ENCODE results near the gene SULT4A1.

The SULT4A1 gene

GRCh38 chr22:43860126-43860525 is 2.2 kb downstream of the SULT4A1 start:
- no peak for DNase-seq (ENCODE audit: low read depth)

GRCh38 chr22:43859621-43860020 is 2.7 kb downstream of the SULT4A1 start:
- no peak for DNase-seq (ENCODE audit: low read depth)

- DNase-seq (ENCODE audit: low read depth) = no peak
These were observed 3.1 kb downstream of the SULT4A1 start for GRCh38 chr22:43859176-43859575.

GRCh38 chr22:43858156-43858895 is 4.0 kb downstream of the SULT4A1 start:
- DNase-seq (ENCODE audit: low read depth) = no peak

- no peak for DNase-seq (ENCODE audit: low read depth)
These were observed 4.9 kb downstream of the SULT4A1 start for GRCh38 chr22:43857367-43857766.

- no peak for DNase-seq (ENCODE audit: low read depth)
These were observed 6.9 kb downstream of the SULT4A1 start for GRCh38 chr22:43855431-43855830.

GRCh38 chr22:43854786-43855271 is 7.5 kb downstream of the SULT4A1 start:
- DNase-seq (ENCODE audit: low read depth) = no peak

GRCh38 chr22:43854121-43854785 is 8.1 kb downstream of the SULT4A1 start:
- no peak for DNase-seq (ENCODE audit: low read depth)

- DNase-seq (ENCODE audit: low read depth) = no peak
These were observed 8.9 kb downstream of the SULT4A1 start for GRCh38 chr22:43853328-43853931.

- DNase-seq (ENCODE audit: low read depth) = no peak
These were observed 9.6 kb downstream of the SULT4A1 start for GRCh38 chr22:43852573-43853327.

- no peak for DNase-seq (ENCODE audit: low read depth)
These were observed 10.4 kb downstream of the SULT4A1 start for GRCh38 chr22:43851979-43852307.

GRCh38 chr22:43851058-43851978 is 11.0 kb downstream of the SULT4A1 start:
- DNase-seq (ENCODE audit: low read depth) = no peak

- DNase-seq (ENCODE audit: low read depth) = no peak
These were observed 11.8 kb downstream of the SULT4A1 start for GRCh38 chr22:43850529-43850928.

- no peak for DNase-seq (ENCODE audit: low read depth)
These were observed 12.6 kb downstream of the SULT4A1 start for GRCh38 chr22:43849731-43850130.

- DNase-seq (ENCODE audit: low read depth) = no peak
These were observed 13.7 kb downstream of the SULT4A1 start for GRCh38 chr22:43848366-43849171.

- no peak for DNase-seq (ENCODE audit: low read depth)
These were observed 14.7 kb downstream of the SULT4A1 start for GRCh38 chr22:43847376-43848289.

- DNase-seq (ENCODE audit: low read depth) = no peak
These were observed 15.3 kb downstream of the SULT4A1 start for GRCh38 chr22:43846966-43847365.

GRCh38 chr22:43845981-43846380 is 16.3 kb downstream of the SULT4A1 start:
- DNase-seq (ENCODE audit: low read depth) = no peak
